Measurements from ENCODE around the gene PLA2G12B. TPM values are rescaled to one million over a fixed set of nuclear protein-coding genes. Genes with fewer than 3 reads are reported as not detected.
"Not testable (repeated sequence)": the region's sequence is repeated elsewhere in the genome, so short reads cannot be mapped to it uniquely, and the experiment has no call there.

The PLA2G12B gene, protein sequence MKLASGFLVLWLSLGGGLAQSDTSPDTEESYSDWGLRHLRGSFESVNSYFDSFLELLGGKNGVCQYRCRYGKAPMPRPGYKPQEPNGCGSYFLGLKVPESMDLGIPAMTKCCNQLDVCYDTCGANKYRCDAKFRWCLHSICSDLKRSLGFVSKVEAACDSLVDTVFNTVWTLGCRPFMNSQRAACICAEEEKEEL
- total RNA-seq (not detected), polyA plus RNA-seq (0.09 TPM)
- long read RNA-seq, donor 1: 0 reads
- long read RNA-seq, donor 2: 0 reads
- long read RNA-seq, donor 3: 0 reads
- long read RNA-seq, donor 4: 0 reads
- long read RNA-seq, donor 5: 0 reads
- long read RNA-seq, donor 6: 0 reads
- long read RNA-seq, donor 7: 0 reads
- long read RNA-seq, donor 8: 0 reads
- long read RNA-seq, donor 9: 0 reads
- long read RNA-seq, donor 10: 0 reads

DNA sequence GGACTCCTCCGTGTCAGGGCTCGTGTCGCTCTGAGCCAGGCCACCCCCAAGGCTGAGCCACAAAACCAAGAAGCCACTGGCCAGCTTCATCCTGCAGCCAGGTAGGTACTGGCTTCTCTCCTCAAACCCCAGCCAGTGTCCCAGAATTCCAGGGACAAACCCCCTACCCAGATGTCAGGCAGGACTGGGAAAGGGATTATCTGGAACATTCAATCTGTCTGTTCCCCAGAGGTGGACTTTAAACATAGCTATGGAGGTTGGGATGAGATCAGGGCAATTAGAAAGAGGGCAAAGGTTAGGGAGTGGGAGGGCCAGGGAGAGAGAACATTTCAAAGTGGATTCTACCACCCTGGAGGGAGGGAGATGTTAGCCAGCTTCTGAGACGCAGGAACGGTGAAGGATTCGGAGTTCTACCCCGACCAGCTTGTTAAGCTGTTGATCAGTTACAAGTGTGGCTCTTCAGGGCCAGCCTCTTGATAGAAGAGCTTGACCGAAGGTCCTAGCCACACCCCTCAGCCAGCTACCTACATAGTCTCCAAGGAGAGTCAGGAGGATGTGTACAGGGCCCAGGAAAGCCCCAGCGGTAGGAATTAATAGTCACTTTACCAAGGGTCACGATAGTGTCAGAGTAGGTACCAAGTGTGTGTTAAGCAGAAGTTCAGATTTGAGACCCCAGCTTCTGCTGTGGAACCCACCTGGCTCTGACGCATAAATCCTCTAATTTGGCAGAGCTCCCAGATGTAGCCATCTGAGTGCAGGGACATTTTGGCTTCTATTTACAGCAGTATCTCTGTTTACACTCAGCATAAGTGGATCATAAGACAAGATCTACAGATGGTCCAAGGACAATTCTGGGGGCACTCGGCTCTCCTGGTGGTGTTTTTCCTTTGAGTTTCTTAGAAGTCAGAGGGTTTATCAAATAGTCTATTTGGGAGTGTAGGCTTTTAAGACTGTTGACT is at the start of gene PLA2G12B:
PLA2G12B (minus strand) TSS at position 211 of the 959 bp plus-strand sequence; CDS start at position 90, 121 bp downstream.
- DNase-seq (ENCODE audit: low read depth in 6 of 9, low spot score in 9 of 9): no peak

GRCh38 chr10:73003822-73004221 is 49.2 kb upstream of the PLA2G12B start:
- Histone ChIP-seq H3K36me3 (ENCODE audit: control insufficient read depth in 2 of 2, insufficient read depth in 2 of 2, low read length in 1 of 2) (peaks cover 0 to 8% of the 10 kb centered on the region in 2 donors), H3K4me3 (ENCODE audit: low read length in 2 of 2) (no peak overlapping the region), H3K9me3 (ENCODE audit: control insufficient read depth in 2 of 2, insufficient read depth in 1 of 2, low read length in 1 of 2) (no peaks in the 10 kb centered on the region), H3K27ac (ENCODE audit: low read depth in 1 of 2, low read length in 1 of 2) (no peak overlapping the region), H3K4me1 (ENCODE audit: control insufficient read depth in 2 of 2, insufficient read depth in 2 of 2, low read length in 2 of 2) (no peaks in the 10 kb centered on the region), H3K27me3 (ENCODE audit: control insufficient read depth in 2 of 2, insufficient read depth in 1 of 2, low read length in 1 of 2) (no peaks in the 10 kb centered on the region)
- no peak for DNase-seq (ENCODE audit: low read depth in 6 of 9, low spot score in 9 of 9)

More for the DNA sequence above, at the start of gene PLA2G12B:
- WGBS: 95% methylated on average over 12 of the region's 12 CpGs
- H3K36me3 ChIP-seq (ENCODE audit: control insufficient read depth in 2 of 2, insufficient read depth in 2 of 2, low read length in 1 of 2): no peaks in the 10 kb centered on the region
- no peak within 1 kb of the TSS for H3K27ac ChIP-seq (ENCODE audit: low read depth in 1 of 2, low read length in 1 of 2)
- no peak within 1 kb of the TSS for H3K4me3 ChIP-seq (ENCODE audit: low read length in 2 of 2)
- no peaks in the 10 kb centered on the region for H3K4me1 ChIP-seq (ENCODE audit: control insufficient read depth in 2 of 2, insufficient read depth in 2 of 2, low read length in 2 of 2)
- H3K9me3 ChIP-seq (ENCODE audit: control insufficient read depth in 2 of 2, insufficient read depth in 1 of 2, low read length in 1 of 2): no peaks in the 10 kb centered on the region
- no peaks in the 10 kb centered on the region for H3K27me3 ChIP-seq (ENCODE audit: control insufficient read depth in 2 of 2, insufficient read depth in 1 of 2, low read length in 1 of 2)

DNA sequence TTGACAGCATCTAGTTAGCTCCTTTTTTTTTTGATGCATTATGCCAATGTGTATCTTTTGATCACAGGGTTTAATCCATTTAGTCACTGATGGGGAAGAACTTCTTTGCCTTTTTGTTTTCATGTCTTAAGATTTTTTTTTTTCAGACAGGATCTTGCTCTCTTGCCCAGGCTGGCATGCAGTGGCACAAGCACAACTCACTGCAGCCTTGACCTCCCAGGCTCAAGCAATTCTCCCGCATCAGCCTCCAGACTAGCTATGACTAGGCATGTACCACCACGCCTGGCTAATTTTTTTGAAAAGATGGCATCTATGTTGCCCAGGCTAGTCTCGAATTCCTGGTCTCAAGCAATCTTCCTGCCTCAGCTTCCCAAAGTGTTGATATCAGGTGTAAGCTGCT is 46.4 kb upstream of the PLA2G12B start:
- Histone ChIP-seq H3K27ac (ENCODE audit: low read depth in 1 of 2, low read length in 1 of 2) (no peak overlapping the region), H3K36me3 (ENCODE audit: control insufficient read depth in 2 of 2, insufficient read depth in 2 of 2, low read length in 1 of 2) (peaks cover 0 to 5% of the 10 kb centered on the region in 2 donors), H3K4me3 (ENCODE audit: low read length in 2 of 2) (no peak overlapping the region), H3K27me3 (ENCODE audit: control insufficient read depth in 2 of 2, insufficient read depth in 1 of 2, low read length in 1 of 2) (no peaks in the 10 kb centered on the region), H3K4me1 (ENCODE audit: control insufficient read depth in 2 of 2, insufficient read depth in 2 of 2, low read length in 2 of 2) (no peaks in the 10 kb centered on the region), H3K9me3 (ENCODE audit: control insufficient read depth in 2 of 2, insufficient read depth in 1 of 2, low read length in 1 of 2) (peaks cover 0 to 6% of the 10 kb centered on the region in 2 donors)
- DNase-seq (ENCODE audit: low read depth in 6 of 9, low spot score in 9 of 9): no peak
- WGBS: 99% methylated on average over 3 of the region's 3 CpGs

DNA sequence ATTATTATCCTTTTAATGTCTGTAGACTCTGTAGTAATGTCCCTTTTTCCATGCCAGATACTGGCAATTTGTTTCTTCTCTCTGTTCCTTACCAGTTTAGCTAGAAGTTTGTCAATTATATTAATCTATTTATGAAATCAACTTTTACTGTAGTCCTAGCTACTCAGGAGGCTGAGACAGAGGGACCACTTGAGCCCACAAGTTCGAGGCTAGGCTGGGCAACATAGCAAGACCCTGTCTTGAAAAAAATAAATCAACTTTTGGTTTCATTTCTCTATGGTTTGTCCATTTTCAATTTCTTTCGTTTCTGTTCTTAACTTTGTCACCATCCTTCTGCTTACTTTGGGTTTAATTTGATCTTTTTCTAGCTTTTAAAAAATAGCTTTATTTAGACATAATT is 42.5 kb upstream of the PLA2G12B start:
- Histone ChIP-seq H3K9me3 (ENCODE audit: control insufficient read depth in 2 of 2, insufficient read depth in 1 of 2, low read length in 1 of 2) (peaks cover 0 to 6% of the 10 kb centered on the region in 2 donors), H3K4me3 (ENCODE audit: low read length in 2 of 2) (no peak overlapping the region), H3K4me1 (ENCODE audit: control insufficient read depth in 2 of 2, insufficient read depth in 2 of 2, low read length in 2 of 2) (no peaks in the 10 kb centered on the region), H3K27ac (ENCODE audit: low read depth in 1 of 2, low read length in 1 of 2) (no peak overlapping the region), H3K27me3 (ENCODE audit: control insufficient read depth in 2 of 2, insufficient read depth in 1 of 2, low read length in 1 of 2) (no peaks in the 10 kb centered on the region), H3K36me3 (ENCODE audit: control insufficient read depth in 2 of 2, insufficient read depth in 2 of 2, low read length in 1 of 2) (no peaks in the 10 kb centered on the region)
- no peak for DNase-seq (ENCODE audit: low read depth in 6 of 9, low spot score in 9 of 9)
- WGBS: 97% methylated on average over 2 of the region's 2 CpGs

- H3K27me3 ChIP-seq (ENCODE audit: control insufficient read depth in 2 of 2, insufficient read depth in 1 of 2, low read length in 1 of 2); H3K9me3 ChIP-seq (ENCODE audit: control insufficient read depth in 2 of 2, insufficient read depth in 1 of 2, low read length in 1 of 2); H3K4me3 ChIP-seq (ENCODE audit: low read length in 2 of 2); H3K36me3 ChIP-seq (ENCODE audit: control insufficient read depth in 2 of 2, insufficient read depth in 2 of 2, low read length in 1 of 2); H3K4me1 ChIP-seq (ENCODE audit: control insufficient read depth in 2 of 2, insufficient read depth in 2 of 2, low read length in 2 of 2); DNase-seq (ENCODE audit: low read depth in 6 of 9, low spot score in 9 of 9); H3K27ac ChIP-seq (ENCODE audit: low read depth in 1 of 2, low read length in 1 of 2): not testable (repeated sequence)
These were observed 40.9 kb upstream of the PLA2G12B start for GRCh38 chr10:72995459-72995858.

- not testable (repeated sequence) for H3K27me3 ChIP-seq (ENCODE audit: control insufficient read depth in 2 of 2, insufficient read depth in 1 of 2, low read length in 1 of 2); H3K4me1 ChIP-seq (ENCODE audit: control insufficient read depth in 2 of 2, insufficient read depth in 2 of 2, low read length in 2 of 2); DNase-seq (ENCODE audit: low read depth in 6 of 9, low spot score in 9 of 9); H3K36me3 ChIP-seq (ENCODE audit: control insufficient read depth in 2 of 2, insufficient read depth in 2 of 2, low read length in 1 of 2); H3K27ac ChIP-seq (ENCODE audit: low read depth in 1 of 2, low read length in 1 of 2); H3K4me3 ChIP-seq (ENCODE audit: low read length in 2 of 2); H3K9me3 ChIP-seq (ENCODE audit: control insufficient read depth in 2 of 2, insufficient read depth in 1 of 2, low read length in 1 of 2)
- 96% methylated on average over 7 of the region's 7 CpGs for WGBS
These were observed 35.2 kb upstream of the PLA2G12B start for GRCh38 chr10:72989771-72990170.

DNA sequence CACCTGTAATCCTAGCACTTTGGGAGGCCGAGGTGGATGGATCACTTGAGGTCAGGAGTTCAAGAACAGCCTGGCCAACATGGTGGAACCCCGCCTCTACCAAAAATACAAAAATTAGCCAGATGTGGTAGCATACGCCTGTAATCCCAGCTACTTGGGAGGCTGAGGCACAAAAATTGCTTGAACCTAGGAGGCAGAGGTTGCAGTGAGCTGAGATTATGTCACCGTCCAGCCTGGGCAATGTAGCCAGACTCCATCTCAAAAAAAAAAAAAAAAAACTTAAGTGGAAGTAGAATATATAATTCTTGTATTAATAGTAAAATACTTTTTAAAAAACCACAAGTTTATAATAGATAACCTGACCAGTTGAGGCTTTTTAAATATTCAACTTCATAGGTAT is 30.0 kb upstream of the PLA2G12B start:
- not testable (repeated sequence) for H3K4me1 ChIP-seq (ENCODE audit: control insufficient read depth in 2 of 2, insufficient read depth in 2 of 2, low read length in 2 of 2); H3K27ac ChIP-seq (ENCODE audit: low read depth in 1 of 2, low read length in 1 of 2); H3K36me3 ChIP-seq (ENCODE audit: control insufficient read depth in 2 of 2, insufficient read depth in 2 of 2, low read length in 1 of 2); H3K4me3 ChIP-seq (ENCODE audit: low read length in 2 of 2); H3K27me3 ChIP-seq (ENCODE audit: control insufficient read depth in 2 of 2, insufficient read depth in 1 of 2, low read length in 1 of 2); DNase-seq (ENCODE audit: low read depth in 6 of 9, low spot score in 9 of 9)
- H3K9me3 ChIP-seq (ENCODE audit: control insufficient read depth in 2 of 2, insufficient read depth in 1 of 2, low read length in 1 of 2): peaks cover 1 to 17% of the 10 kb centered on the region in 2 donors
- WGBS: 98% methylated on average over 4 of the region's 4 CpGs

GRCh38 chr10:72981882-72982529 is 27.4 kb upstream of the PLA2G12B start:
- peaks cover 1 to 17% of the 10 kb centered on the region in 2 donors for H3K9me3 ChIP-seq (ENCODE audit: control insufficient read depth in 2 of 2, insufficient read depth in 1 of 2, low read length in 1 of 2)
- 98% methylated on average over 2 of the region's 2 CpGs for WGBS

More at GRCh38 chr10:72981882-72982529, 27.4 kb upstream of the PLA2G12B start:
- DNase-seq (ENCODE audit: low read depth in 6 of 9, low spot score in 9 of 9): no peak
- no peaks in the 10 kb centered on the region for H3K36me3 ChIP-seq (ENCODE audit: control insufficient read depth in 2 of 2, insufficient read depth in 2 of 2, low read length in 1 of 2)
- H3K4me3 ChIP-seq (ENCODE audit: low read length in 2 of 2): no peak overlapping the region
- H3K27ac ChIP-seq (ENCODE audit: low read depth in 1 of 2, low read length in 1 of 2): no peak overlapping the region
- no peaks in the 10 kb centered on the region for H3K27me3 ChIP-seq (ENCODE audit: control insufficient read depth in 2 of 2, insufficient read depth in 1 of 2, low read length in 1 of 2)
- no peaks in the 10 kb centered on the region for H3K4me1 ChIP-seq (ENCODE audit: control insufficient read depth in 2 of 2, insufficient read depth in 2 of 2, low read length in 2 of 2)

Measured in thymus (tissue), 14 donors.